ENCODE results near the gene RSPRY1.

Gene RSPRY1

GRCh38 chr16:57256601-57257395, 70.7 kb downstream of the RSPRY1 start:
- Histone ChIP-seq H4K20me1 (ENCODE audit: control insufficient read depth, insufficient read depth, low read depth, low read length) (no peaks in the 10 kb centered on the region), H3K9me3 (ENCODE audit: control insufficient read depth, insufficient read depth, low read length) (no peaks in the 10 kb centered on the region), H3K79me2 (ENCODE audit: control insufficient read depth, low read length) (no peaks in the 10 kb centered on the region), H3K4me2 (ENCODE audit: low read length) (no peak overlapping the region), H3K9me2 (replicated peaks; ENCODE audit: control insufficient read depth, low read length) (no peaks in the 10 kb centered on the region), H3K4me3 (ENCODE audit: low read length) (no peak overlapping the region), H3F3A (ENCODE audit: control insufficient read depth, insufficient read depth) (no peaks in the 10 kb centered on the region), H3K4me1 (ENCODE audit: control insufficient read depth, low read length) (peaks cover 15% of the 10 kb centered on the region), H3K27me3 (ENCODE audit: control insufficient read depth, low read length) (no peaks in the 10 kb centered on the region), H3K27ac (ENCODE audit: low read depth, low read length) (no peak overlapping the region), H3K36me3 (ENCODE audit: control insufficient read depth, low read length) (peaks cover 14% of the 10 kb centered on the region)
- no peak for TF ChIP-seq CTCF (IDR thresholded peaks at IDR 0.05; ENCODE audit: low read depth, low read length, poor library complexity, severe bottlenecking)
- no peak for TF ChIP-seq EZH2phosphoT487 (IDR thresholded peaks at IDR 0.05; ENCODE audit: borderline replicate concordance, low read length)

- Histone ChIP-seq H3K79me2 (ENCODE audit: control insufficient read depth, low read length) (no peaks in the 10 kb centered on the region), H4K20me1 (ENCODE audit: control insufficient read depth, insufficient read depth, low read depth, low read length) (no peaks in the 10 kb centered on the region), H3K27ac (ENCODE audit: low read depth, low read length) (no peak overlapping the region), H3K9me2 (replicated peaks; ENCODE audit: control insufficient read depth, low read length) (no peaks in the 10 kb centered on the region), H3K9me3 (ENCODE audit: control insufficient read depth, insufficient read depth, low read length) (no peaks in the 10 kb centered on the region), H3K36me3 (ENCODE audit: control insufficient read depth, low read length) (peaks cover 7% of the 10 kb centered on the region), H3K4me1 (ENCODE audit: control insufficient read depth, low read length) (peaks cover 15% of the 10 kb centered on the region), H3F3A (ENCODE audit: control insufficient read depth, insufficient read depth) (no peaks in the 10 kb centered on the region), H3K4me3 (ENCODE audit: low read length) (no peak overlapping the region), H3K4me2 (ENCODE audit: low read length) (no peak overlapping the region), H3K27me3 (ENCODE audit: control insufficient read depth, low read length) (no peaks in the 10 kb centered on the region)
- TF ChIP-seq CTCF (IDR thresholded peaks at IDR 0.05; ENCODE audit: low read depth, low read length, poor library complexity, severe bottlenecking) = no peak
- TF ChIP-seq EZH2phosphoT487 (IDR thresholded peaks at IDR 0.05; ENCODE audit: borderline replicate concordance, low read length) = no peak
These were observed 71.4 kb downstream of the RSPRY1 start for GRCh38 chr16:57257455-57258070.

- Histone ChIP-seq H3K27me3 (ENCODE audit: control insufficient read depth, low read length) (no peaks in the 10 kb centered on the region), H3K36me3 (ENCODE audit: control insufficient read depth, low read length) (no peaks in the 10 kb centered on the region), H3K27ac (ENCODE audit: low read depth, low read length) (no peak overlapping the region), H3K4me3 (ENCODE audit: low read length) (no peak overlapping the region), H3K9me2 (replicated peaks; ENCODE audit: control insufficient read depth, low read length) (no peaks in the 10 kb centered on the region), H3K9me3 (ENCODE audit: control insufficient read depth, insufficient read depth, low read length) (no peaks in the 10 kb centered on the region), H3F3A (ENCODE audit: control insufficient read depth, insufficient read depth) (no peaks in the 10 kb centered on the region), H3K79me2 (ENCODE audit: control insufficient read depth, low read length) (no peaks in the 10 kb centered on the region), H4K20me1 (ENCODE audit: control insufficient read depth, insufficient read depth, low read depth, low read length) (no peaks in the 10 kb centered on the region), H3K4me1 (ENCODE audit: control insufficient read depth, low read length) (peaks cover 15% of the 10 kb centered on the region), H3K4me2 (ENCODE audit: low read length) (no peak overlapping the region)
- TF ChIP-seq EZH2phosphoT487 (IDR thresholded peaks at IDR 0.05; ENCODE audit: borderline replicate concordance, low read length) (no peak), CTCF (IDR thresholded peaks at IDR 0.05; ENCODE audit: low read depth, low read length, poor library complexity, severe bottlenecking) (no peak)
These were observed 72.2 kb downstream of the RSPRY1 start for GRCh38 chr16:57258226-57258909.

Data from DOHH2 (cell line).